ENCODE measurements around the gene DDX52.

DNA sequence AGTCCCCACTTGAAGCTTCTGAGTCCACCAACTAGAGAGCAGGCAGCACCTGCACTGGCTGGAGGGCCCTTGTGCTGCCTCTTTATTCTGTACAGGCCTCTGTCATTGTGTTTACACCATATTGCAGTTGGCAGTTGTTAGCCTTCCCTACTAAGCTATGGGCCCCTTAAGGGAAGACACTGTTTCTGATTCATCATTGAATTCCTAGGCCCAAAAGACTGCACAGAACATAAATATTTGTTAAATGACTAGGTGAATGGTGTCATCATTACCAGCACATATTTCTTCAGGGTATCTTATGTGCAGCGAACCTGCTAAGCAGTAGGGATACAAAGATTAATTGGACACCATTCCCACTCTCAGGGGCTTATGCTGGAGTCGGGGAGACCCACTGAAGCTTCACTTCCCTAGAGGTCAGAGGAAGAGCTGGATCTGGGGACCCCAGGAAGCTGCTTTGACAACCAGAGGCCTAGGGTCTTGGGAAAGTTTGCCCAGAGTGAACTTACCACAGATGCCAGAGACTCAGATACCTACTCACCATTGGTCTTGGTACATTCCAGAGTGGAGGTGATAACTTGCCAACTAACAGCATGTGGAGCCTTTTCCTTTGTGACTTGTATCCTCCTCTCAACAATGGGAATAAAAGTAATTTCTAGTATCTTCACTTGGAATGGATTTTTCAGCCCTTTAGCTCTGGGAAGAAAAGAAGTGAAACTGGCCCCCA is 28.7 kb upstream of the DDX52 start:
- TF ChIP-seq, protein P1, sequence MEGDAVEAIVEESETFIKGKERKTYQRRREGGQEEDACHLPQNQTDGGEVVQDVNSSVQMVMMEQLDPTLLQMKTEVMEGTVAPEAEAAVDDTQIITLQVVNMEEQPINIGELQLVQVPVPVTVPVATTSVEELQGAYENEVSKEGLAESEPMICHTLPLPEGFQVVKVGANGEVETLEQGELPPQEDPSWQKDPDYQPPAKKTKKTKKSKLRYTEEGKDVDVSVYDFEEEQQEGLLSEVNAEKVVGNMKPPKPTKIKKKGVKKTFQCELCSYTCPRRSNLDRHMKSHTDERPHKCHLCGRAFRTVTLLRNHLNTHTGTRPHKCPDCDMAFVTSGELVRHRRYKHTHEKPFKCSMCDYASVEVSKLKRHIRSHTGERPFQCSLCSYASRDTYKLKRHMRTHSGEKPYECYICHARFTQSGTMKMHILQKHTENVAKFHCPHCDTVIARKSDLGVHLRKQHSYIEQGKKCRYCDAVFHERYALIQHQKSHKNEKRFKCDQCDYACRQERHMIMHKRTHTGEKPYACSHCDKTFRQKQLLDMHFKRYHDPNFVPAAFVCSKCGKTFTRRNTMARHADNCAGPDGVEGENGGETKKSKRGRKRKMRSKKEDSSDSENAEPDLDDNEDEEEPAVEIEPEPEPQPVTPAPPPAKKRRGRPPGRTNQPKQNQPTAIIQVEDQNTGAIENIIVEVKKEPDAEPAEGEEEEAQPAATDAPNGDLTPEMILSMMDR (IDR thresholded peaks at IDR 0.05): no peak
- TF ChIP-seq POLR2A (IDR thresholded peaks at IDR 0.05): no peak
